Hepatocyte (in vitro differentiated cells): ENCODE measurements around the gene CFD. TPM values are rescaled to one million over a fixed set of nuclear protein-coding genes. Genes with fewer than 3 reads are reported as not detected.

Experiments used
- DNase-seq: peaks from one replicate; pipeline ENCODE4 v3.0.0-alpha.2; 2016; ENCODE audit warnings: low spot score
- H2AFZ ChIP-seq: fragments of 200-600 bp; sonication (generic); 2 replicates; pipeline ENCODE4 v1.6.0; 2016; ENCODE audit warnings: antibody characterized with exemption, mild to moderate bottlenecking
- H3K27ac ChIP-seq: fragments of 200-600 bp; sonication (generic); 2 replicates; pipeline ENCODE4 v1.5.1; 2016; ENCODE audit warnings: mild to moderate bottlenecking
- H3K27me3 ChIP-seq: fragments of 200-600 bp; sonication (generic); 2 replicates; pipeline ENCODE4 v1.6.1; 2016
- H3K36me3 ChIP-seq: fragments of 200-600 bp; sonication (generic); replicated peaks from 2 replicates; pipeline ENCODE4 v1.5.1; 2016; ENCODE audit warnings: low read depth; ENCODE audit not compliant: insufficient read depth
- H3K4me1 ChIP-seq: fragments of 200-600 bp; sonication (generic); 2 replicates; pipeline ENCODE4 v1.5.1; 2016; ENCODE audit warnings: mild to moderate bottlenecking, moderate library complexity; ENCODE audit not compliant: insufficient read depth
- H3K4me2 ChIP-seq: fragments of 200-600 bp; sonication (generic); 2 replicates; pipeline ENCODE4 v1.6.0; 2016
- H3K4me3 ChIP-seq: fragments of 200-600 bp; sonication (generic); 2 replicates; pipeline ENCODE4 v1.5.1; 2016; ENCODE audit warnings: mild to moderate bottlenecking
- H3K79me2 ChIP-seq: fragments of 200-600 bp; sonication (generic); 2 replicates; pipeline ENCODE4 v1.6.0; 2017; ENCODE audit warnings: mild to moderate bottlenecking
- H3K9me2 ChIP-seq: fragments of 200-600 bp; sonication (generic); replicated peaks from 2 replicates; pipeline ENCODE4 v1.6.0; 2017; ENCODE audit warnings: mild to moderate bottlenecking; ENCODE audit not compliant: insufficient read depth
- H3K9me3 ChIP-seq: fragments of 200-600 bp; sonication (generic); 2 replicates; pipeline ENCODE4 v1.5.1; 2016; ENCODE audit warnings: low read depth, mild to moderate bottlenecking
- H4K20me1 ChIP-seq: fragments of 200-600 bp; sonication (generic); 2 replicates; pipeline ENCODE4 v1.6.0; 2016; ENCODE audit warnings: mild to moderate bottlenecking; ENCODE audit not compliant: insufficient read depth, poor library complexity, severe bottlenecking
- EZH2 ChIP-seq: fragments of 200-600 bp; sonication (generic); IDR thresholded peaks from 2 replicates; pipeline ENCODE4 v1.6.1; 2016; ENCODE audit warnings: antibody characterized with exemption, mild to moderate bottlenecking, borderline replicate concordance
- EZH2phosphoT487 ChIP-seq: fragments of 200-600 bp; sonication (generic); IDR thresholded peaks from one replicate; pipeline ENCODE4 v1.6.1; 2018; ENCODE audit warnings: antibody characterized with exemption, mild to moderate bottlenecking, low read depth, moderate library complexity; ENCODE audit not compliant: unreplicated experiment, severe bottlenecking
- WGBS: methylation state at CpG from one replicate; pipeline ENCODE4 v1.1.6; 2016; ENCODE audit warnings: low lambda C conversion rate; ENCODE audit errors: missing lambda C conversion rate; 5-methylcytosine and 5-hydroxymethylcytosine counted together
- polyA plus RNA-seq: library from polyadenylated mRNA; unstranded; fragments of >200 nt; fragmentation: Nextera tagmentation; extraction: Ambion mirVana; gene quantifications from 2 replicates; pipeline ENCODE4 v1.2.1, GENCODE V29; 2016
- total RNA-seq: library from RNA; depleted of rRNA; stranded (reverse); fragments of >200 nt; gene quantifications from 2 replicates; pipeline ENCODE4 v1.2.3, GENCODE V29; 2014
- TF ChIP-seq, protein P1 (sequence below): fragments of 200-600 bp; sonication (generic); IDR thresholded peaks from 2 replicates; pipeline ENCODE4 v1.5.1; 2016; ENCODE audit warnings: antibody characterized with exemption, mild to moderate bottlenecking; ENCODE audit not compliant: poor library complexity

CFD gene
- total and polyA plus RNA-seq, 2 experiments from 2014 or later: 3.3 to 8.2 TPM

DNA sequence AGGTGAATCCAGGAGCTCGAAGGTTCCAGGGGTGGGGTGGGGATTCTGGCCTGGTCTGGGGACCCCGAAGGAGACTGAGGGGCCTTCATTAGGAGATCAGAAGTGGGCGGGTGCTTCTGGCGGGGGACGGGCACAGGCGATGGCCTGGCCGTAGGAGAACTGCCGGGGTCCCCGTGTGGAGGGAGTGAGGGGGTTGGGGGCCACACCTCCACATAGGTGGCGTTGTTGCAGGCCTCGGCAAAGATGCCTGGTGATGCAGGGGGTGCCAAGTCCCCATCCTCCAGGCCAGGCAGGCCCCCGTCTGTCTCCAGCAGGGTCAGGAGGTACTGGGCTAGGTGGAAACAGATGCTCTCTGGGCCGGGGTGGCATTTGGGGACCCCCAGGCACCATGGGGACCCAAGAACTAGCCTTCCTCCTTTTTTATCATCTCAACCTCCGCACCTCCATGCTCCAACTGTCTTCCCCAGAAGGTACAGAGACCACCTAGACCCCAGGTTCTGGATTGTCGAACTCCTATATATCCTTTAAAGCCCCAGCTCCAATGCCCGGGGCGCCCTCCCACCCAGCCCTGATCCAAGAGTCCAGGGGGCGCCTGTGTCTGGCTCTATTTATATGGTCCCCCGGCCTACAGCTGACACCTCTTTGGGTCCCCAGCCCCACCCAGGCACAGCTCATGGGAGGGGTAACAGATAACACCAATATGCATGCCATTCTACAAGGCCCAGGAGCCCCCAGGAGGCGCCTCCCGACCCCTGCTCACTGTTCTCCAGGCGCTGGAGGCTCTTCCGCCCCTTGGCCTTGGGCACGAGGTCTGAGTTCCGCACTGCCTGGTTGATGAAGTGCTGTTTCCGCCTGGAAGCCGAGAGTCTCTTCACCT lies 42.0 kb downstream of the CFD start:
- 92% methylated on average over 16 of the region's 27 CpGs for WGBS
- Histone ChIP-seq H3K9me2 (no peaks in the 10 kb centered on the region), H3K27ac (no peak overlapping the region), H2AFZ (no peak overlapping the region), H3K4me1 (no peaks in the 10 kb centered on the region), H3K4me3 (no peak overlapping the region), H3K4me2 (no peak overlapping the region), H3K9me3 (no peaks in the 10 kb centered on the region), H3K27me3 (no peaks in the 10 kb centered on the region), H4K20me1 (peaks cover 27% of the 10 kb centered on the region), H3K79me2 (peaks cover 31% of the 10 kb centered on the region), H3K36me3 (no peaks in the 10 kb centered on the region)
- DNase-seq: no peak
- TF ChIP-seq EZH2 (no peak), EZH2phosphoT487 (no peak)
- TF ChIP-seq, protein P1, sequence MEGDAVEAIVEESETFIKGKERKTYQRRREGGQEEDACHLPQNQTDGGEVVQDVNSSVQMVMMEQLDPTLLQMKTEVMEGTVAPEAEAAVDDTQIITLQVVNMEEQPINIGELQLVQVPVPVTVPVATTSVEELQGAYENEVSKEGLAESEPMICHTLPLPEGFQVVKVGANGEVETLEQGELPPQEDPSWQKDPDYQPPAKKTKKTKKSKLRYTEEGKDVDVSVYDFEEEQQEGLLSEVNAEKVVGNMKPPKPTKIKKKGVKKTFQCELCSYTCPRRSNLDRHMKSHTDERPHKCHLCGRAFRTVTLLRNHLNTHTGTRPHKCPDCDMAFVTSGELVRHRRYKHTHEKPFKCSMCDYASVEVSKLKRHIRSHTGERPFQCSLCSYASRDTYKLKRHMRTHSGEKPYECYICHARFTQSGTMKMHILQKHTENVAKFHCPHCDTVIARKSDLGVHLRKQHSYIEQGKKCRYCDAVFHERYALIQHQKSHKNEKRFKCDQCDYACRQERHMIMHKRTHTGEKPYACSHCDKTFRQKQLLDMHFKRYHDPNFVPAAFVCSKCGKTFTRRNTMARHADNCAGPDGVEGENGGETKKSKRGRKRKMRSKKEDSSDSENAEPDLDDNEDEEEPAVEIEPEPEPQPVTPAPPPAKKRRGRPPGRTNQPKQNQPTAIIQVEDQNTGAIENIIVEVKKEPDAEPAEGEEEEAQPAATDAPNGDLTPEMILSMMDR: no peak

DNA sequence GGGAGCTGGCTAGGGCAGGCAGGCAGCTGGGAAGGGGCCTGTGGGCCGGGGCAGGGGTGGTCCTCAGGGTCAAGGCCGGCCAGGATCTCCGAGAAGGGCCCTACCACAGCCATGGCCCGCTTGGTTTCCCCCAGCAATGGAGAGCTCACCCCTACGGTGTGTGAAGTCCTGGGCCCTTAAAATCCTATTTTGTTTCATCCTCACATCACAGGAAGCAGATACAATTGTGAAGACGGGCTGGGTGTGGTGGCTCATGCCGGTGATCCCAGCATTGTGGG lies 42.6 kb downstream of the CFD start:
- 91% methylated on average over 7 of the region's 7 CpGs for WGBS
- Histone ChIP-seq H3K4me1 (no peaks in the 10 kb centered on the region), H3K27me3 (no peaks in the 10 kb centered on the region), H4K20me1 (peaks cover 27% of the 10 kb centered on the region), H3K79me2 (peaks cover 35% of the 10 kb centered on the region), H3K27ac (no peak overlapping the region), H3K9me3 (no peaks in the 10 kb centered on the region), H3K4me3 (no peak overlapping the region), H3K36me3 (no peaks in the 10 kb centered on the region), H3K4me2 (no peak overlapping the region), H3K9me2 (no peaks in the 10 kb centered on the region), H2AFZ (no peak overlapping the region)
- no peak for TF ChIP-seq EZH2
- TF ChIP-seq, protein P1: no peak
- no peak for TF ChIP-seq EZH2phosphoT487
- DNase-seq: no peak

GRCh38 chr19:902446-903226 lies 43.2 kb downstream of the CFD start:
- Histone ChIP-seq H3K9me2 (no peaks in the 10 kb centered on the region), H3K79me2 (peaks cover 41% of the 10 kb centered on the region), H4K20me1 (peaks cover 27% of the 10 kb centered on the region), H3K36me3 (no peaks in the 10 kb centered on the region), H3K27ac (no peak overlapping the region), H3K27me3 (no peaks in the 10 kb centered on the region), H3K4me1 (no peaks in the 10 kb centered on the region), H2AFZ (no peak overlapping the region), H3K9me3 (no peaks in the 10 kb centered on the region), H3K4me2 (no peak overlapping the region), H3K4me3 (no peak overlapping the region)
- TF ChIP-seq, protein P1: no peak
- DNase-seq: no peak
- WGBS: 94% methylated on average over 14 of the region's 14 CpGs
